Kidney epithelial cell (primary cell): ENCODE data around the gene IFNA13. TPM values are rescaled to one million over a fixed set of nuclear protein-coding genes. Genes with fewer than 3 reads are reported as not detected.

Source experiments
- DNase-seq: peaks from one replicate; pipeline ENCODE4 v3.0.0-alpha.2; 2010; ENCODE audit warnings: low read depth
- H3K27me3 ChIP-seq: 2 replicates; pipeline ENCODE4 v1.6.0; 2011; ENCODE audit warnings: low read length; ENCODE audit not compliant: control insufficient read depth, insufficient read depth
- H3K36me3 ChIP-seq: 2 replicates; pipeline ENCODE4 v1.5.1; 2011; ENCODE audit warnings: low read length; ENCODE audit not compliant: control insufficient read depth, insufficient read depth
- H3K4me3 ChIP-seq: 2 replicates; pipeline ENCODE4 v1.5.1; 2011; ENCODE audit warnings: low read depth, mild to moderate bottlenecking, control low read depth, low read length
- total RNA-seq: library from RNA; depleted of rRNA; stranded (reverse); fragments of >200 nt; gene quantifications from 2 replicates; pipeline ENCODE4 v1.2.3, GENCODE V29; 2015
- TF ChIP-seq, protein P1 (sequence below): IDR thresholded peaks from 2 replicates; pipeline ENCODE4 v1.5.1; 2011; ENCODE audit warnings: mild to moderate bottlenecking, moderate library complexity, low read length, control low read depth, inconsistent platforms; ENCODE audit not compliant: insufficient read depth, poor library complexity, severe bottlenecking

The IFNA13 gene
- total RNA-seq = not detected in 2 replicates

DNA sequence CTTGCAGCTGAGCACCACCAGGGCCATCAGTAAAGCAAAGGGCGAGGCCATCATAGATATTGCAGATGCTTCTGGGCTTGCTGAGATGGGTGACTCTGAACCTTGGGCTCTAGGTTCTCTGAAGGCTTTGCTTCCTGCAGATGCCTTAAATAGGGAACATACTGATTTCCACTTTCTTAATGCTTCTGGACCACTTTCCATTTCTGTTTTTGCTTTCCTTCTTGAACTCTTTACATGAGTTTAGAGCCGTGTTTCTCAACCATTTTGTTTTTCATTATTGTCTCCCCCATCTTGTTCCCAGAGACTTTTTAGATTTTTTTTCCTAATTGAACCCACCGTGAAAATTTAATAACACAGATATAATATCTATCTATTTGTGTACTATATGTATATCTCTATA lies at the start of gene IFNA13:
IFNA13 (minus strand) TSS at position 101 of the 400 bp plus-strand sequence; CDS start at position 54, 47 bp downstream.
- H3K36me3 ChIP-seq = no peaks in the 10 kb centered on the region
- no peak within 1 kb of the TSS for H3K4me3 ChIP-seq
- TF ChIP-seq, protein P1, sequence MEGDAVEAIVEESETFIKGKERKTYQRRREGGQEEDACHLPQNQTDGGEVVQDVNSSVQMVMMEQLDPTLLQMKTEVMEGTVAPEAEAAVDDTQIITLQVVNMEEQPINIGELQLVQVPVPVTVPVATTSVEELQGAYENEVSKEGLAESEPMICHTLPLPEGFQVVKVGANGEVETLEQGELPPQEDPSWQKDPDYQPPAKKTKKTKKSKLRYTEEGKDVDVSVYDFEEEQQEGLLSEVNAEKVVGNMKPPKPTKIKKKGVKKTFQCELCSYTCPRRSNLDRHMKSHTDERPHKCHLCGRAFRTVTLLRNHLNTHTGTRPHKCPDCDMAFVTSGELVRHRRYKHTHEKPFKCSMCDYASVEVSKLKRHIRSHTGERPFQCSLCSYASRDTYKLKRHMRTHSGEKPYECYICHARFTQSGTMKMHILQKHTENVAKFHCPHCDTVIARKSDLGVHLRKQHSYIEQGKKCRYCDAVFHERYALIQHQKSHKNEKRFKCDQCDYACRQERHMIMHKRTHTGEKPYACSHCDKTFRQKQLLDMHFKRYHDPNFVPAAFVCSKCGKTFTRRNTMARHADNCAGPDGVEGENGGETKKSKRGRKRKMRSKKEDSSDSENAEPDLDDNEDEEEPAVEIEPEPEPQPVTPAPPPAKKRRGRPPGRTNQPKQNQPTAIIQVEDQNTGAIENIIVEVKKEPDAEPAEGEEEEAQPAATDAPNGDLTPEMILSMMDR = no peak
- DNase-seq = no peak
- H3K27me3 ChIP-seq = no peaks in the 10 kb centered on the region

- no peaks in the 10 kb centered on the region for H3K36me3 ChIP-seq
- no peak overlapping the region for H3K4me3 ChIP-seq
- peak; percentile 59 for DNase-seq
- no peaks in the 10 kb centered on the region for H3K27me3 ChIP-seq
- TF ChIP-seq, protein P1 = no peak
Observed at GRCh38 chr9:21415493-21416267, 47.8 kb upstream of the IFNA13 start.

- Histone ChIP-seq H3K27me3 (no peaks in the 10 kb centered on the region), H3K36me3 (no peaks in the 10 kb centered on the region), H3K4me3 (no peak overlapping the region)
- TF ChIP-seq, protein P1 = no peak
- no peak for DNase-seq
Observed at GRCh38 chr9:21414220-21414940, 46.5 kb upstream of the IFNA13 start.

GRCh38 chr9:21413624-21414023 lies 45.8 kb upstream of the IFNA13 start:
- Histone ChIP-seq H3K27me3 (no peaks in the 10 kb centered on the region), H3K4me3 (no peak overlapping the region), H3K36me3 (no peaks in the 10 kb centered on the region)
- TF ChIP-seq, protein P1 = no peak
- no peak for DNase-seq

DNA sequence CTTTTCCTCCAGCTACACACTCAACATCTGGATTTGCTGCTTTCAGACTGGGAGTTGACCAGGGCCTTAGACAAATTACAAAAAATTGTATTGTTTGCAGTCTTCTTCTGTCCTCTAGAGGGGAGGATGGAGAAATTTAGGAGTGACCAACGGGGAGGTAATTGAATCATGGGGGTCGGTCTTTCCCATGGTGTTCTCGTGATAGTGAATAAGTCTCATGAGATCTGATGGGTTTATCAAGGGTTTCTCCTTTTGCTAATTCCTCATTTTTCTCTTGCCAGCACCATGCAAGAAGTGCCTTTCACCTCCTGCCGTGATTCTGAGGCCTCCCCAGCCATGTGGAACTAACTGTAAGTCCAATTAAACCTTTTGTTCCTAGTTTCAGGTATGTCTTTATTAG lies 45.3 kb upstream of the IFNA13 start:
- TF ChIP-seq, protein P1 = no peak
- no peaks in the 10 kb centered on the region for H3K36me3 ChIP-seq
- H3K4me3 ChIP-seq = no peak overlapping the region
- H3K27me3 ChIP-seq = no peaks in the 10 kb centered on the region
- DNase-seq = no peak
